Esophagus squamous epithelium (tissue), 4 donors: ENCODE data around the gene UNC5C.

ENCODE experiments used
- CTCF ChIP-seq, 6 experiments: fragments of 450-650 bp in 4 of 6; fragments of 200-600 bp in 2 of 6; sonication (generic) in 2 of 6; IDR thresholded peaks; one replicate each; pipeline ENCODE4 v1.5.1; 2016 to 2019; ENCODE audit warnings: antibody characterized with exemption in 6 of 6, mild to moderate bottlenecking in 4 of 6, moderate library complexity in 4 of 6
- POLR2A ChIP-seq, 4 donors: fragments of 450-650 bp; IDR thresholded peaks; one replicate each; pipeline ENCODE4 v1.6.1; 2017; ENCODE audit warnings: antibody characterized with exemption in 4 of 4, mild to moderate bottlenecking in 4 of 4, moderate library complexity in 3 of 4

GRCh38 chr4:95263391-95263790, 285.4 kb downstream of the UNC5C start:
- TF ChIP-seq CTCF (IDR thresholded peaks at IDR 0.05): no peak
- TF ChIP-seq POLR2A (IDR thresholded peaks at IDR 0.05): no peak
